Right ventricle myocardium superior (tissue), 1 donor: ENCODE measurements around the gene TUBA4B. TPM values are rescaled to one million over a fixed set of nuclear protein-coding genes. Genes with fewer than 3 reads are reported as not detected.
A peak's percentile ranks its signal among the peaks of the same experiment; 100 is the strongest.
"Not testable (repeated sequence)": the region's sequence is repeated elsewhere in the genome, so short reads cannot be mapped to it uniquely, and the experiment has no call there.

Source experiments
- ATAC-seq: fragments of 200-7000 bp; cut with Tn5 transposase; one replicate; pipeline ENCODE4 v1.9.1; 2020; ENCODE audit warnings: mild to moderate bottlenecking; ENCODE audit not compliant: poor library complexity
- DNase-seq: peaks from one replicate; pipeline ENCODE4 v3.0.0-alpha.2; 2020
- intact Hi-C: fragments of 100-400 bp; cut with DNase I; formaldehyde crosslinking; loops from one replicate; pipeline ENCODE4 v1.11.2; 2022
- total RNA-seq: library from RNA; stranded (reverse); fragmentation: NEBNext Ultra II Directional; extraction: Animal tissue kit (Norgen Biotek cat#: 25700); gene quantifications from one replicate; pipeline ENCODE4 v1.2.1, GENCODE V29; 2021
- donor health status: DM: no; HTN: yes; CAD: no; lungs with severe emphysema.

TUBA4B gene
- total RNA-seq, 1 donor from 2014 or later, result not detected

DNA sequence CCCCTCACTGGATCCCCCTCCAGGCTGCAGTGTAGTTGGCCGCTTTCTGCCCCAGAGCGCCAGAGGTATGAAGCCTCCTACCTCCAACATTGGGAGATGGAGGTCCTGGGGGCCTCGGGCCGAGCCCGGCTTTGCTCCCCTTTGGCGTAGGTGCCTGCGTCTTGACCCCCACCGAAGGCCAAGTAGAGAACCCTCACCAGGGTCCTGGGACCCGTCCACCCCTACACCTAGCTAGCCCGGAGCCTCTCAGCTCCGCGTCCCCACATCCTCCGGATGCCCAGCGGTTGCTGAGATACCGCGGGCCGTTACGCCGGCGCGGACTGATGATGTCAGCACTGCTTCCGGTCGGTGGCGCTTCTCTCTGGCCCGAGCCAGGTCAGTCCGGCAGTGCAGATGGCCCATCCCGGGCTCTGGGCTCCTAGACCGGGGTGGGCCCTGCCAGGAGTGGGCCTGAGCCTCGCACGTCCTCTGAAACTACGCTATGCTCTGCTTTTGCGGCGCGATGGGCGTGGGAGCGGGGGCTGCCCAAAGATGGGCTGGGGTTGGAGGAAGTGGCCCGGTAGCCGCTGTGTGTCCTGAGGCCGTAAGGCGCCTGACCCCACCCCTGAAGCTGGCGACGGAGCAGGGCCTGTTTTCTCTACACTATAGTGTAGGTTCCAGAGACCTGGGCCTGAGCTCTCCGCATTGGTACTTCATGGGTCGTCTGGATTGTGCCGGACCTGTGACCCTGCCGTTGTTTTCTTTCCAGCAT lies 7.7 kb upstream of the TUBA4B start, which contains the start of the genes GLB1L and STK16:
Gene GLB1L (minus strand): TSS at position 297 of the 751 bp plus-strand sequence. CDS start 1,871 bp downstream, outside the sequence.
Gene STK16 (plus strand): TSS at position 332 of the 751 bp plus-strand sequence. CDS start 521 bp downstream, outside the sequence.
- DNase-seq, result peak; percentile 97
- intact Hi-C loops, result no loop called here
- ATAC-seq, result peak; percentile 95

DNA sequence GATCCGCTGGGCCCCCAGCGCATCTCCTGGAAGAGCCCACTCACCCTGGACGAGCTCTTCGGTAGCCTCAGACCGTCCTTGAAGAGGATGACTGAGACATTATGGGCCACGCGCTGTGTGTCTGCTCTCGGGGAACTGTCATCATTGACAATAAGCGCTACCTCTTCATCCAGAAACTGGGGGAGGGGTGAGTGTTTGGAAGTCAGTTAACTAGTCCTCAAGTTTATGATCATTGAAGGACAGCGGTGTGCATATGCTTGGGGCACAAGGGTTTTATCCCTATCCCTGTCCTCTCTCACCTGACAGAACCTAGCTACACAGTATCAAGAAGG lies 7.2 kb upstream of the TUBA4B start:
- DNase-seq, result no peak
- intact Hi-C loops, result no loop called here
- ATAC-seq, result no peak

DNA sequence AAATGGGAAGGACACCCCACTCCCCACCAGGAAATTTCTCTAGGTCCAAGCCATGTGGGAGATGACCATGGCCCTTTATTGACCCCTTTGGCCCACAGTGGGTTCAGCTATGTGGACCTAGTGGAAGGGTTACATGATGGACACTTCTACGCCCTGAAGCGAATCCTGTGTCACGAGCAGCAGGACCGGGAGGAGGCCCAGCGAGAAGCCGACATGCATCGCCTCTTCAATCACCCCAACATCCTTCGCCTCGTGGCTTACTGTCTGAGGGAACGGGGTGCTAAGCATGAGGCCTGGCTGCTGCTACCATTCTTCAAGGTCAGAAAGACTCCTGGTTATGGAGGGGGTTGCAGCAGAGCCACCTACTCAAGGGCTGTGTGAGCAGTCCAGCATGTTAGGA lies 6.5 kb upstream of the TUBA4B start:
- DNase-seq (no peak), ATAC-seq (no peak)
- intact Hi-C loops, result no loop called here

DNA sequence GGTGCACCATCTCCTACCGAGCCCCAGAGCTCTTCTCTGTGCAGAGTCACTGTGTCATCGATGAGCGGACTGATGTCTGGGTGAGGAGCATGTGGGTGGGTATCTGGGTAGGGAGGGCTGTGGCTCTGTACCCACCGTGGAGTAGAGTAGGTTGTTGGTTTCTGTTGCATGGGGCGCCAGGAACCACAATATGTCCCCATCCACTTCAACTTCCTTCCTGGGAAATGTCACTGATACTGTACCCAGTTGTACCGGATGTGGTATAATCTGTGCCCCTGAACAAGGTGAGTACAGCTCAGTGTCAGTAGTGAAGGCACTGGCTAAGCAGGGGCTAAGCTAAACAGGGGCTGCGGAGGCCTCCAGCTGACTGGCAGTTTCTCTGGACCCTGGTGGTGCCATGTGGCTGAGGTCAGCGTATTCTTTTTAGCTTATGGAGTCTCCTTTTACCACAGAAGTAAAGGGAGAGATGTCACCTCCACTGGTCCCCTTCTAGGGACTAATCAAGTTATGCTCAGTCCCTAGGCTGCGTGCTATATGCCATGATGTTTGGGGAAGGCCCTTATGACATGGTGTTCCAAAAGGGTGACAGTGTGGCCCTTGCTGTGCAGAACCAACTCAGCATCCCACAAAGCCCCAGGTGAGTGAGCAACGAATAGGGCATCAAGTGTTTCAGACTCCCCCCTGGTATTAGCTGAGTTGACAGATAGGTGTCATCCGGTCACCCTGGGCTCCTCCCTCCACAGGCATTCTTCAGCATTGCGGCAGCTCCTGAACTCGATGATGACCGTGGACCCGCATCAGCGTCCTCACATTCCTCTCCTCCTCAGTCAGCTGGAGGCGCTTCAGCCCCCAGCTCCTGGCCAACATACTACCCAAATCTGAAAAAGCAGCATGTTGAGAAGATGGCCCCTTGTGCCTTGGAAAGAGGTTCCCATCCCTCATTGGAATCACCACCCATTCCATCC lies 5.1 kb upstream of the TUBA4B start:
- intact Hi-C loops, result no loop called here
- ATAC-seq (no peak), DNase-seq (no peak)

DNA sequence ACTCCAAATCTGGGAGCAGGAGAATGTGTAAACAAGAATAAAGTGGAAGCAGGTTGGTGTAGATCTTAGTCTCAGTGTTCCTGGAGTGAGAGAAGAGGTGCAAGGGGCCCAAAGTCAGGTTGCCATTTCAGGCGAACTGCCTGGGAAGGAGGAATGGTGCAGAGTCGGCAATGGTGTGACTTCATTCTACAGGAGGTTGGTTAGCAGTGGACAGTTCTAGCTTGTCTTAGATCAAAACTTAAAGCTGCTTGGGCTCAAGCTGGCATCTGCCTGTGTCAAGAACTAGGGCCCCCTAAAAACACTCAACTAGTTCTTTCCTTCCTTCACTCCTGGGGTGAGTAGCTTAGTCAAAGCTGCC lies 4.2 kb upstream of the TUBA4B start:
- ATAC-seq (no peak), DNase-seq (no peak)
- intact Hi-C loops, result no loop called here

DNA sequence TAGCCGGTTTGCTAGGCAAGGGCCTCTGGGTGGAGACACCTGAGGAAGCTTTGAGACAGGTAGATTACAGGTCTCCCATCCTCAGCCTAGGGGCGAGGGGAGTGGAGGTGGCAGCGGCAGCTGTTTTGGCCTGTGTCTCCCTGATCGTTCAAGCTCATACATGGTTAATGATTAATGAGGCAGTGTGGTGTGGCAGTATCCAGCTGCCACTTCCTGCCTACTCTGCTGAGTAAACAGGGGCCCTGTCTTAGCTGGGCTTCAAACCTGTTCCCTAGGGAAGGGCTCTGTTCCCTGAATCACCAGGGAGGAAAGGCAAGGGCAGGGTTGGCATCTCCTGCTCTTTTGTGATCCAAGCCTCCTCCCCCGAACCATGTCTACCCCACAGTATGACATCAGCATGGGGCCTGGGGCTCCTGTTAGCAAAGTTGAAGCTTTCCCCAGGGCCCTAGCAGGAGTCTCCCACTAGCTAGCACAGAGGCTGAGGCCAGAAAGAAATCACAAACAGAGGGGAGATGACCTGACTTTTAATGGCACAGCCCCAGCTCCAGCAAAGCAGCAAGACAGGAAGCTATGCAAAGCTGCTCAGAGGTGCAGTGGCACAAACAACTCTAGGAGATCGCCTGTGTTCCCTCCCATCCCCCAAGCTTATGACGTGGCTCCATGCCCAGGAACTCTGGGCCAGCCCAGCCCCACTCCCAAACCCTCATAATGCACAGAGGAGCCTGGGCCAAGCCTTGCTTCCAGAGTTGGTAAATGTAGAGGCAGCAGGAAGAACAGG lies 3.7 kb upstream of the TUBA4B start:
- intact Hi-C loops, result no loop called here
- DNase-seq (peak; percentile 81), ATAC-seq (peak; percentile 42)

DNA sequence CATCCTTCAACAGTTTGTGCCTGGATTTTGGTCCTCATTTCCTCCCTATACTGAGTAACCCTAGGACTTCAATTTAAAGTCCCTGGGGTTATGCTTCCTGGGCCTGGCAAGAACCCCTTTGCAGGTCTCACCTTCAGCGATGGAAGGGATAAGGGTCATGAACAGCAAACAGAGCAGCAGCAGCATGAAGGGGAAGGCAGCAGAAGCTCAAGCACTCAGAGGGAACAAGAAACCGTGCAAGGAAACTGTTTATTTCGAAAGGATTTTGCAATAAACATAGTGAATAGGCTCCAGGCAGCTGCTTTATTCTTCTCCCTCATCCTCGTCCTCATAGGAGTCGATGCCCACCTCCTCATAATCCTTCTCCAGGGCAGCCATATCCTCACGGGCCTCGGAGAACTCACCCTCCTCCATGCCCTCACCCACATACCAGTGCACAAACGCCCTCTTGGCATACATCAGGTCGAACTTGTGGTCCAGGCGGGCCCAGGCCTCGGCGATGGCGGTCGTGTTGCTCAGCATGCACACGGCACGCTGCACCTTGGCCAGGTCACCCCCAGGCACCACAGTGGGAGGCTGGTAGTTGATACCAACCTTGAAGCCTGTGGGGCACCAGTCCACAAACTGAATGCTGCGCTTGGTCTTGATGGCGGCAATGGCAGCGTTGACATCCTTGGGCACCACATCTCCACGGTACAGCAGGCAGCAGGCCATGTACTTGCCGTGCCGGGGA lies 2.8 kb upstream of the TUBA4B start:
- intact Hi-C loops, result no loop called here
- no peak for DNase-seq
- ATAC-seq, result no peak

DNA sequence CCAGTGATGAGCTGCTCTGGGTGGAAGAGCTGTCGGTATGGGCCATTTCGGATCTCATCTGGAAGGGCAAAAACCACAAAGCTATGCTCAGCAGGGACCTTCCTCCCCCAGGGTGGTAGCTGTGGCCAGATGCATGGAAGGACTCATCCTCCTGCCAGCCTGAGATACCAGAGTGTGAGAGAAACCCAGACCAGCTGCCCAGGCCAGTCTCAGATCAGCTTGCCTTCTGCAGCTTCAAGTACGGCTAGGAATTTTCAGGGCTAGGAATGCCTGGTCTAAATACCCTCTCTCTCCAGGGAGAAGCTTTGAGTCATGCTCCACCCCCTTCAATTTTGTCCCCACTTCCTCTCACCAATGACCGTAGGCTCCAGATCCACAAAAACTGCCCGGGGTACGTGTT lies 1.4 kb upstream of the TUBA4B start:
- intact Hi-C loops, result no loop called here
- ATAC-seq (no peak), DNase-seq (no peak)

DNA sequence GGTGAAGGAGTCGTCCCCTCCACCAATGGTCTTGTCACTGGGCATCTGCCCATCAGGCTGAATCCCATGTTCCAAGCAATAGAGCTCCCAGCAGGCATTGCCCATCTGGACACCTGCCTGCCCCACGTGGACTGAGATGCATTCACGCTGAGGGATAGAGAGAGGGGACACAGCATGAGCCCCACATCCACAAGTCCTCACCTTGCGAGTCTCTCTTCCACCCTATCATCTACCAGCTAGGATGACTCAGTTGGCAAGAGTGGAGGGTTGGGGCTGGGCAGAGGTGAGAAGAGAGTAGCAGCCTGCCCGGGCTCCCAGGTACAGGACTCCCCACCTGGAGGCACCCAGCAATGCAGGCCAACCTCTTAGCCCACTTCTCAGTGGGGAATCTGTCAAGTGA lies 959 bp upstream of the TUBA4B start:
- intact Hi-C loops, result no loop called here
- ATAC-seq (no peak), DNase-seq (no peak)

DNA sequence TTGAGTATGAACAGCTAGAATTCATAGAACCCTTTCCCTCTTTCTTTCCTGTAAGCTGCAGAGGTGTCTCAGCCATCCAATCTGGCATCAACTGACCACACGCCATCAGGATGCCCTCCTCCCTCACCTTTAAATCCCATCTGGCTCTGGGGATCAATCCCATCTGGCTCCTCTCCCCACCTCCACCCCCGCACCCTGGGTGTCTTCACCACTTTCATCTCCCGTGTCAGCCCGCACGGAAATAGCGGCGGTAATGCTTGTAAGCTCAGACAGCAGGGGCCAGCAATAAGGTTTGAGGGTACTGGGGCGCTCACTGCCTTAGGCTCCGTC lies 508 bp upstream of the TUBA4B start:
- ATAC-seq (no peak), DNase-seq (no peak)
- intact Hi-C loops, result no loop called here

DNA sequence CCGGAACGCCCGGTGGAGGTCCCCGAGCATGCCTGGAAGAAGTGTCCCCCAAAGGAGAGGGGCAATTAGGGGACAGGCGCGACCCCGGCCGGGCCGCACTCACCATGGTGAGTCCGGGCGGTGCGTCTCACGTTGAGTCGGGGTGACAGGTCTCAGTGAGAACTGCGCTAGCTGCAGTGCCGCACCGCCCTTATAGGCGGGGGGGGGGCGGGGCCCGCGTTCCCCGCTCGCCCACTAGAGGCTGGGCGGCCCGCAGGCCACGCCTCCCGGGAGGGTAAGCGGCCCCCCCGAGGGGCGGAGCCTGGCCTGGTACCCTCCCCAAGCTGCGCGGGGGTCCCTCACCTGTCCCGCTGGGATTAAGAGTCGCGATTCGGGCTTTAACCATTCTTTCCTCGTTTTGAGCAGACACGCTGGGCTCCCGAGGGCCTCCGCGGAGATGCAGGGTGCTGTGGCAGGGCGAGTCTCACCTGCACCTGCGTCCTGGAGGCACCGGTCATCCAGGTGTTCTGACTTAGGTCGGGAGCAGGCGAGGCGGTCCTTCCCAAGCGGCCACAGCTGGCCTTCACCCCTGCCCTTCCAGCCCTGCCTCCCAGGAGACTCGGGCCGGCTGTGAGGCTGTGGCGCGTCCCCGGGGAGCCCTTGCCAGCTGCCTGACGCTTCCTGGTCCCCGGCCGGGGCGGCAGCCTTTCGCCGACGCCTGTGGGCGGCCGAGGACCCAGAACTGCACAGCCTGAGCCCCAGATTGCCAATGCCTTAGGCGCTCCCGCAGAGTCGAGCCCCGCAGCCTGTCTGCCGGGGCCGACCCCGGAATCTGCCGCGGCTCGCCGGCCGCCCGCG lies 928 bp downstream of the TUBA4B start, which contains the start of gene TUBA4A:
Gene TUBA4A (minus strand): TSS at position 166 of the 837 bp plus-strand sequence. CDS start 60 bp downstream, at position 106.
- intact Hi-C loops, result no loop called here
- ATAC-seq (peak; percentile 95), DNase-seq (peak; percentile 92)

DNA sequence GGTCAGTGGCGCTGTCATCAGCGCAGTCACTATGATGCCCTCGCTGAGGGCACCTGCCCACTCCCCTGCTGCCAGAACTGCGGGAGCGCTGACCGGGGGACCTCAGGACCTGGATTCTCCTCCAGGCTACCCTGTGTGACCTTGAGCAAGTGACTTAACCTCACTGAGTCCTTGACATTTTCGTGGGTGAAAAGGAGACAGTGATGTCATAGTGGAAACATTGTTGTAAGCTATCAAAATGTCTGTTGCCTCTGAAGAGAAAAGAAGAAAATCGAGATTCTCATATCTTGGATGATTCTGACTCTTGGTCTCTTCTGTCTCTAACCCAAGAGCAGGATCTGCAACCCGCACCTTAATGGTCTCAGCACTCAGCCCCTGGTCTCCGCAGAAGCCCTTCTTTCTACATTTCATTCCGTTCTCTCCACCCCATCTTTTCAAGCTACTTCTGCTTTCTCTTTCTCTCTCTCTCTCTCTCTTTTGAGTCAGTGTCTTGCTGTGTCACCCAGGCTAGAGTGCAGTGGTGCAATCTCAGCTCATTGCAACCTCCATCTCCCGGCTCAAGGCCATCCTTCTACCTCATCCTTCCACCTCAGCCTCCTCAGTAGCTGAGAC lies 1.7 kb downstream of the TUBA4B start:
- DNase-seq (no peak), ATAC-seq (peak; percentile 20)
- intact Hi-C loops, result no loop called here

DNA sequence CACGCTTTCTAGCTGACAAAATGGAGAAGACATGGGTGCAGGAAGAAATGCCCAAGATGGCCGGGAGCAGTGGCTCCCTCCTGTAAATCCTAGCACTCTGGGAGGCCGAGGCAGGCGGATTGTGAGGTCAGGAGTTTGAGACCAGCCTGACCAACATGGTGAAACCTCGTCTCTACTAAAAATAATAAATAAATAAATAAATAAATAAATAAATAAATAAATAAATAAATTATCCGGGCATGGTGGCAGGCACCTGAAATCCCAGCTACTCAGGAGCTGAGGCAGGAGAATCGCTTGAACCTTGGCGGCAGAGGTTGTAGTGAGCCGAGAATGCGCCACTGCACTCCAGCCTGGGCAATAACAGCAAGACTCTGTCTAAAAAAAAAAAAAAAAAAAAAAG lies 5.9 kb downstream of the TUBA4B start:
- DNase-seq, intact Hi-C loops, ATAC-seq: not testable (repeated sequence)

DNA sequence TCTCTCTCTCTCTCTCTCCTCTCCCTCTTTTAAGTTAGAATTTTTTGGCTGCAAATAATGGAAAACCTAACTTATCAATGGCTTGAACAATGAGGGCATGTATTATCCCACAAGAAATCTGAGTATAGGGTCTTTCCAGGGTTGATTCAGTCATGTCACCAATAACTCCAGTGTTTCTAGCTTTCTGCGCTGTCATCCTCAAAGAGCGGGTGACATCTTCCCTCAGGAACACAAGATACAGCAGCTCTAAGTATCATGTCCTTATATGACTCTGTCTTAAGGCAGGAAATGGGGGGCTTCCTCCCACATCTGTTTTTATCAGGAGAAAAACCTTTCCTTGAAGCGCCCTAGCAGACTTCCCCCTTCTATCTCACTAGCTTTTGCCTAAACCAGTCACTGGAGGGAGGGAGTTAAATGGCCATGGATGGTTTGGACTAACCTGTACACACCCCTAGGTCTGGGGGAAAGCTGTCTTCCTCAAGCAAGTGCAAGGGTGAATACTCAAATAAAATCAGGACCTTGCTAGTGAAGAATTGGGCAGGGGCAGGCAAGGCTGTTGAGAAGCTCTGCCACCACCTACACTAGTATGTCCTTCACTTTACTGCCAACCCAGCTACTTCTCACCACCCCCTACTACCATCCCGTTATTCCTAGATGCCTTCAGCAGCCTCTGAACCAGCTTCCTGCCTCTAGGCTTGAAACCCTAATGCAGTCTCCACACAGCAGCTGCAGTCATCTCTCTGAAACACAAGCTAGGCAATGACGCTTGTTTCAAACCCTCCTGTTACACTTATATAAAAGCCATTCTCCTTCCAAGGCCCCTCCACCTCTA lies 8.2 kb downstream of the TUBA4B start:
- intact Hi-C loops, result no loop called here
- ATAC-seq (no peak), DNase-seq (no peak)

DNA sequence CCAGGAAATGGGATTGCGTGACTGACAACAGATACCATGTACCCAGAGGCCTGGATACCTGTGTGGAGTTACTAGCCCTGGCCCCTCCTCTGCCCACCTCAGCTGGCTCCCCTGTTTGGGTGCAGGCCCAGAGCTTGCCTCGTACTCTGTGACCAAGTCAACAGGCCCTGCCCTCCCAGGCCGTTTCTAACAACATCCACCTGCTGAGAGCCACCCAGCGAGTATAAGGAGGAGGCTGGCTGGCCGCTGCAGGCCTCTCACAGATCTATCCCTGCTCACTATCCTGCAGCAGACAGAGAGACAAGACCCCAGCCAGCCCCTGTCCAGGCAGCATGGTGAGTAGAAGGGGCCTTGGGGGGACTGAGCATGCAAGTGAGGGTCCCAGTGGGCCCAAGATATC lies 13.2 kb downstream of the TUBA4B start:
- ATAC-seq (no peak), DNase-seq (no peak)
- intact Hi-C loops, result no loop called here

DNA sequence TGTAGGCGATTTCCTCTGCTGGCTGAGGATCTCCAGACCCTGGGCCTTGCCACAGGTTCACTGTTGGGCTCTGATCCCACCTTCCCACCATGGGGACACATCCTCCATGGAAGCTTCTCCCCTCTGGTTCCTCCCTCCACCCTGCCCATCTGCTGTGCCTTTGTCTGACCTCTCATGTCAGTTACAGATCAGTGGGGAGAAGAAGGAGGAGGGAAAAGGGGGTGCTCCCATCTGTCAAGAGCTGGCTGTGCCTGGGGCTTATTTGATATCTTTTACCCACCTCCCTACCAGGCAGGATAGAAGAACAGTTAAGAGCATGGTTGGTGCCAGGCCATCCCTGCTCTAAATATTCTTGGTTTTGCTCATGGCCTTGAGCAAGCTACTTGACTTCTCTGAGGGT lies 13.8 kb downstream of the TUBA4B start:
- intact Hi-C loops, result no loop called here
- ATAC-seq, result no peak
- DNase-seq, result no peak
